Keratinocyte (primary cell): ENCODE data around the gene APOA5. TPM values are rescaled to one million over a fixed set of nuclear protein-coding genes. Genes with fewer than 3 reads are reported as not detected.

Experiments
- DNase-seq: peaks from one replicate; pipeline ENCODE4 v3.0.0-alpha.2; 2011; ENCODE audit warnings: low read depth, missing footprints, low spot score
- FAIRE-seq: peaks from 2 replicates; lab custom pipeline; 2011; peaks lifted over from hg19 to GRCh38; lab: Jason Lieb, UNC
- H2AFZ ChIP-seq: 2 replicates; pipeline ENCODE4 v1.6.0; 2012; ENCODE audit warnings: low read length, control low read depth, inconsistent platforms; ENCODE audit not compliant: control insufficient read depth
- H3K27ac ChIP-seq: 2 replicates; pipeline ENCODE4 v1.5.1; 2011; ENCODE audit warnings: low read length; ENCODE audit not compliant: control insufficient read depth, insufficient read depth
- H3K27me3 ChIP-seq: 3 replicates; pipeline ENCODE4 v1.6.0; 2011; ENCODE audit warnings: low read length; ENCODE audit not compliant: control insufficient read depth, insufficient read depth; ENCODE audit errors: extremely low read depth
- H3K36me3 ChIP-seq, 2 experiments: 2 replicates in 1 of 2; 3 replicates in 1 of 2; pipeline ENCODE4 v1.5.1; 2011; ENCODE audit warnings: low read length in 2 of 2, mild to moderate bottlenecking in 1 of 2; ENCODE audit not compliant: control insufficient read depth in 2 of 2, insufficient read depth in 2 of 2; ENCODE audit errors: extremely low read depth in 1 of 2
- H3K4me1 ChIP-seq: 3 replicates; pipeline ENCODE4 v1.5.1; 2011; ENCODE audit warnings: low read length; ENCODE audit not compliant: control insufficient read depth, insufficient read depth; ENCODE audit errors: extremely low read depth
- H3K4me2 ChIP-seq: 3 replicates; pipeline ENCODE4 v1.6.0; 2011; ENCODE audit warnings: low read depth, low read length; ENCODE audit not compliant: control insufficient read depth, insufficient read depth; ENCODE audit errors: extremely low read depth
- H3K4me3 ChIP-seq, 3 experiments: fragments of 200-600 bp in 1 of 3; sonication (generic) in 1 of 3; 2 replicates in 2 of 3; 3 replicates in 1 of 3; pipeline ENCODE4 v1.5.1; 2011 to 2016; ENCODE audit warnings: low read length in 3 of 3, mild to moderate bottlenecking in 3 of 3, control low read depth in 2 of 3, inconsistent platforms in 1 of 3, low read depth in 1 of 3, mixed read lengths in 1 of 3, mixed run types in 1 of 3, moderate library complexity in 1 of 3; ENCODE audit not compliant: control insufficient read depth in 2 of 3, insufficient read depth in 2 of 3; ENCODE audit errors: extremely low read depth in 1 of 3
- H3K79me2 ChIP-seq: 2 replicates; pipeline ENCODE4 v1.6.0; 2012; ENCODE audit warnings: low read length; ENCODE audit not compliant: control insufficient read depth, insufficient read depth
- H3K9ac ChIP-seq: 3 replicates; pipeline ENCODE4 v1.6.0; 2011; ENCODE audit warnings: low read length; ENCODE audit not compliant: control insufficient read depth, insufficient read depth; ENCODE audit errors: extremely low read depth
- H3K9me1 ChIP-seq: 3 replicates; pipeline ENCODE4 v1.6.0; 2011; ENCODE audit warnings: low read length; ENCODE audit not compliant: control insufficient read depth, insufficient read depth; ENCODE audit errors: extremely low read depth
- H3K9me3 ChIP-seq: 2 replicates; pipeline ENCODE4 v1.5.1; 2012; ENCODE audit warnings: low read depth, low read length; ENCODE audit not compliant: control insufficient read depth
- H4K20me1 ChIP-seq: 3 replicates; pipeline ENCODE4 v1.6.0; 2011; ENCODE audit warnings: low read length; ENCODE audit not compliant: control insufficient read depth, insufficient read depth; ENCODE audit errors: extremely low read depth
- EZH2 ChIP-seq: IDR thresholded peaks from one replicate; pipeline ENCODE4 v1.6.1; 2012; ENCODE audit warnings: inconsistent platforms, mild to moderate bottlenecking, low read length, moderate library complexity
- dilution Hi-C: fragments of 300-500 bp; cut with MboI; formaldehyde crosslinking; loops from one replicate; pipeline ENCODE4 v1.7.0; 2020; ENCODE audit warnings: low sequenced_read_pairs; ENCODE audit not compliant: extremely low pct_ligation_motif_present
- polyA plus RNA-seq, 5 experiments: library from polyadenylated mRNA; depleted of rRNA in 3 of 5; stranded (reverse) in 3 of 5; stranded (forward) in 1 of 5; unstranded in 1 of 5; fragments of >200 nt; gene quantifications; 1 replicate in 1 of 5; 2 replicates in 3 of 5; 3 replicates in 1 of 5; pipeline versions ENCODE4 v1.2.1 to v1.2.3, GENCODE V29; 2011 to 2012; ENCODE audit warnings: missing spikeins in 2 of 5, low read depth in 1 of 5, low replicate concordance in 1 of 5
- TF ChIP-seq, protein P1 (sequence below), 3 experiments: IDR thresholded peaks in 1 of 3; conservative IDR thresholded peaks in 1 of 3; optimal IDR thresholded peaks in 1 of 3; 2 replicates in 2 of 3; 3 replicates in 1 of 3; pipeline versions ENCODE3 to v1.5.1; 2011; ENCODE audit warnings: low read length in 3 of 3, mild to moderate bottlenecking in 3 of 3, moderate library complexity in 2 of 3, control low read depth in 1 of 3, inconsistent platforms in 1 of 3; ENCODE audit not compliant: insufficient read depth in 2 of 3; ENCODE audit errors: extremely low read depth in 1 of 3

The APOA5 gene
- polyA plus RNA-seq, 1 donor (not counting 4 experiments of a cell fraction or from before 2014, with no cell fraction given): not detected

DNA sequence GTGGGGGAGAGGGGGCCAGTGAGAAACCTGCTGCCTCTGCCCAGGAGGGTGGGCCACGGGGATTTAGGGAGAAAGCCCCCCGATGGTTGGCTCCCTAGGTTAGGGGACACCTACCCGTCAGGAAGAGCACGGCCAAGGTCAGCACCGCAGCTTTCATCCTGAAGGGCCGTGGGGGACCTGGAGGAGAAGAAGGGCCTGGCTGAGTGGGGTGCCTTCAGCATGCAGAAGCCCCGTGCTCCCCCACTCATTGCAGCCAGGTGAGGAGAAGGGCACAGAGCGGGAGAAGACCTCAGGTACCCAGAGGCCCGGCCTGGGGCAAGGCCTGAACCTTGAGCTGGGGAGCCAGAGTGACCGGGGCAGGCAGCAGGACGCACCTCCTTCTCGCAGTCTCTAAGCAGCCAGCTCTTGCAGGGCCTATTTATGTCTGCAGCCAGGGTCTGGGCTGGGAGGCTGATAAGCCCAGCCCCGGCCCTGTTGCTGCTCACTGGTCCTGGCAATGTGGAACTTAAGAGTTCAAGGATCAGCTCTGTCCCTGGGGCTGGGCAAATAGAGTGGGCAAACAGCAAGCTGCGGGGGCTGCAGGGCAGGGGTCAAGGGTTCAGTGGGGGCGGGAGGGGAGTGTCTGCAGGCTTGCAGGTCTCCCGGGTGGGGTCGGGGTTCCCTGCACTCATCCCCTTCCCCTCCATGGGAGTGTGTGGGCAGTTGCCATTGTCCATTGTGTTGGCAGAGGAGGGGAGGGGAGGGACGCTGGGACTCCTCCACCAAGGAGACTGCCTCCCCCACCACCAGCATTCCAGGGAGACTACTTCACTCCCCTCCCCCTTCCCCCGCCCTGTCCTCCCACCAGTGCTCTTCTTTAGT is 45.8 kb upstream of the APOA5 start, which contains the start of gene APOA1:
Gene APOA1 (minus strand): TSS at position 392 of the 861 bp plus-strand sequence. CDS start 235 bp downstream, at position 157.
- H3K4me2 ChIP-seq: no peak within 1 kb of the TSS
- no peaks in the 10 kb centered on the region for H3K9me1 ChIP-seq
- no peaks in the 10 kb centered on the region for H3K27me3 ChIP-seq
- no peaks in the 10 kb centered on the region for H3K79me2 ChIP-seq
- H3K4me1 ChIP-seq: peaks cover 4% of the 10 kb centered on the region
- FAIRE-seq (no peak), DNase-seq (no peak)
- H4K20me1 ChIP-seq: no peaks in the 10 kb centered on the region
- H3K9me3 ChIP-seq: no peaks in the 10 kb centered on the region
- no peak within 1 kb of the TSS for H3K4me3 ChIP-seq
- H2AFZ ChIP-seq: no peak within 1 kb of the TSS
- dilution Hi-C loops: no loop called here
- H3K27ac ChIP-seq: no peak within 1 kb of the TSS
- no peaks in the 10 kb centered on the region for H3K36me3 ChIP-seq
- no peak within 1 kb of the TSS for H3K9ac ChIP-seq
- TF ChIP-seq, protein P1, sequence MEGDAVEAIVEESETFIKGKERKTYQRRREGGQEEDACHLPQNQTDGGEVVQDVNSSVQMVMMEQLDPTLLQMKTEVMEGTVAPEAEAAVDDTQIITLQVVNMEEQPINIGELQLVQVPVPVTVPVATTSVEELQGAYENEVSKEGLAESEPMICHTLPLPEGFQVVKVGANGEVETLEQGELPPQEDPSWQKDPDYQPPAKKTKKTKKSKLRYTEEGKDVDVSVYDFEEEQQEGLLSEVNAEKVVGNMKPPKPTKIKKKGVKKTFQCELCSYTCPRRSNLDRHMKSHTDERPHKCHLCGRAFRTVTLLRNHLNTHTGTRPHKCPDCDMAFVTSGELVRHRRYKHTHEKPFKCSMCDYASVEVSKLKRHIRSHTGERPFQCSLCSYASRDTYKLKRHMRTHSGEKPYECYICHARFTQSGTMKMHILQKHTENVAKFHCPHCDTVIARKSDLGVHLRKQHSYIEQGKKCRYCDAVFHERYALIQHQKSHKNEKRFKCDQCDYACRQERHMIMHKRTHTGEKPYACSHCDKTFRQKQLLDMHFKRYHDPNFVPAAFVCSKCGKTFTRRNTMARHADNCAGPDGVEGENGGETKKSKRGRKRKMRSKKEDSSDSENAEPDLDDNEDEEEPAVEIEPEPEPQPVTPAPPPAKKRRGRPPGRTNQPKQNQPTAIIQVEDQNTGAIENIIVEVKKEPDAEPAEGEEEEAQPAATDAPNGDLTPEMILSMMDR (optimal IDR thresholded peaks at IDR 0.05 in 1 of 3, IDR thresholded peaks at IDR 0.05 in 1 of 3, conservative IDR thresholded peaks at IDR 0.05 in 1 of 3; ENCODE audit: extremely low read depth in 1 of 3, insufficient read depth in 2 of 3, low read length in 3 of 3): no peak
- TF ChIP-seq EZH2: no peak

DNA sequence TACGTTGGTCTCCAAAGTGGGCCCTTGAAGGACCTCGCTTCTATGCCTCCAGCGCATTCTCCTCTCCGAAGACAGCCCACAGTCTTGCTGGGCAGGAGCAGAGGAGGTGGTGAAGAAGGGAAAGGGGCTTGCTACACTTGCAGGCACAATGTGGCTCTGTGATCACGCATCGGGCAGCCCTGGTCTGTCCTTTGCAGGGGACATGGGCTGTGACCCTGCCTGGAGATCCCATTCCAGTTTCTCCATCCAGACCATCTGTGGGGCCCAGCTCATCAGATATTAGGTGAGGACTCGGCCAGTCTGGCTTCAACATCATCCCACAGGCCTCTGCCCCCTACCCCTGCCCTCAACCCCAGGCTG is 44.9 kb upstream of the APOA5 start:
- no peaks in the 10 kb centered on the region for H3K9me1 ChIP-seq
- H2AFZ ChIP-seq: no peak overlapping the region
- H3K36me3 ChIP-seq: no peaks in the 10 kb centered on the region
- peaks cover 4% of the 10 kb centered on the region for H3K4me1 ChIP-seq
- no peak overlapping the region for H3K27ac ChIP-seq
- no peak overlapping the region for H3K4me2 ChIP-seq
- no peak overlapping the region for H3K9ac ChIP-seq
- no peaks in the 10 kb centered on the region for H3K9me3 ChIP-seq
- no peak for TF ChIP-seq EZH2
- TF ChIP-seq, protein P1 (optimal IDR thresholded peaks at IDR 0.05 in 1 of 3, IDR thresholded peaks at IDR 0.05 in 1 of 3, conservative IDR thresholded peaks at IDR 0.05 in 1 of 3; ENCODE audit: extremely low read depth in 1 of 3, insufficient read depth in 2 of 3, low read length in 3 of 3): no peak
- no peaks in the 10 kb centered on the region for H3K27me3 ChIP-seq
- DNase-seq: no peak
- no peaks in the 10 kb centered on the region for H3K79me2 ChIP-seq
- FAIRE-seq: no peak
- dilution Hi-C loops: no loop called here
- H3K4me3 ChIP-seq: no peak overlapping the region
- no peaks in the 10 kb centered on the region for H4K20me1 ChIP-seq
